Stomach (tissue), 4 donors: ENCODE data around the gene CYP4F2.
"Not testable (repeated sequence)": the region's sequence is repeated elsewhere in the genome, so short reads cannot be mapped to it uniquely, and the experiment has no call there.

Source experiments
- EP300 ChIP-seq: sonication (generic); formaldehyde crosslinking; IDR thresholded peaks from one replicate; pipeline ENCODE4 v1.6.1; 2017; ENCODE audit warnings: antibody characterized with exemption
- POLR2A ChIP-seq, 4 donors: fragments of 450-650 bp; IDR thresholded peaks; one replicate each; pipeline ENCODE4 v1.6.1; 2016; ENCODE audit warnings: antibody characterized with exemption in 4 of 4, control low read depth in 2 of 4, mild to moderate bottlenecking in 1 of 4, moderate library complexity in 1 of 4
- POLR2AphosphoS5 ChIP-seq, 3 donors: sonication (generic); formaldehyde crosslinking; IDR thresholded peaks; one replicate each; pipeline ENCODE4 v1.6.1; 2016; ENCODE audit warnings: antibody characterized with exemption in 3 of 3
- TF ChIP-seq, protein P1 (sequence below), 7 experiments: fragments of 450-650 bp in 4 of 7; fragments of 200-600 bp in 3 of 7; sonication (generic) in 3 of 7; IDR thresholded peaks; one replicate each; pipeline ENCODE4 v1.5.1; 2016 to 2019; ENCODE audit warnings: antibody characterized with exemption in 7 of 7, control low read depth in 2 of 7, mild to moderate bottlenecking in 1 of 7

DNA sequence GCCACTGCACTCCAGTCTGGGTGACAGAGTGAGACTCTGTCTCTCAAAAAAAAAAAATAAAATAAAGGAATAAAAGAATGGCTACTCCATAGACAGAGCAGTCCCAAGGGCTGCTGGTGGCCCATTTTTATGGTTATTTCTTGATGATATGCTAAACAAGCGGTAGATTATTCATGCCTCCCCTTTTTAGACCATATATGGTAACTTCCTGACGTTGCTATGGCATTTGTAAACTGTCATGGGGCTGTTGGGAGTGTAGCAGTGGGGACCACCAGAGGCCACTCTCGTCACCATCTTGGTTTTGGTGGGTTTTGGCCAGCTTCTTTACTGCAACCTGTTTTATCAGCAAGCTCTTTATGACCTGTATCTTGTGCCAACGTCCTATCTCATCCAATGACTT lies 58.0 kb downstream of the CYP4F2 start:
- not testable (repeated sequence) for TF ChIP-seq POLR2AphosphoS5 (IDR thresholded peaks at IDR 0.05); POLR2A (IDR thresholded peaks at IDR 0.05); EP300
- TF ChIP-seq, protein P1, sequence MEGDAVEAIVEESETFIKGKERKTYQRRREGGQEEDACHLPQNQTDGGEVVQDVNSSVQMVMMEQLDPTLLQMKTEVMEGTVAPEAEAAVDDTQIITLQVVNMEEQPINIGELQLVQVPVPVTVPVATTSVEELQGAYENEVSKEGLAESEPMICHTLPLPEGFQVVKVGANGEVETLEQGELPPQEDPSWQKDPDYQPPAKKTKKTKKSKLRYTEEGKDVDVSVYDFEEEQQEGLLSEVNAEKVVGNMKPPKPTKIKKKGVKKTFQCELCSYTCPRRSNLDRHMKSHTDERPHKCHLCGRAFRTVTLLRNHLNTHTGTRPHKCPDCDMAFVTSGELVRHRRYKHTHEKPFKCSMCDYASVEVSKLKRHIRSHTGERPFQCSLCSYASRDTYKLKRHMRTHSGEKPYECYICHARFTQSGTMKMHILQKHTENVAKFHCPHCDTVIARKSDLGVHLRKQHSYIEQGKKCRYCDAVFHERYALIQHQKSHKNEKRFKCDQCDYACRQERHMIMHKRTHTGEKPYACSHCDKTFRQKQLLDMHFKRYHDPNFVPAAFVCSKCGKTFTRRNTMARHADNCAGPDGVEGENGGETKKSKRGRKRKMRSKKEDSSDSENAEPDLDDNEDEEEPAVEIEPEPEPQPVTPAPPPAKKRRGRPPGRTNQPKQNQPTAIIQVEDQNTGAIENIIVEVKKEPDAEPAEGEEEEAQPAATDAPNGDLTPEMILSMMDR (IDR thresholded peaks at IDR 0.05) = not testable (repeated sequence)
